BJ (cell line): ENCODE data around the gene CCL27. TPM values are rescaled to one million over a fixed set of nuclear protein-coding genes. Genes with fewer than 3 reads are reported as not detected.

Experiments used
- CTCF ChIA-PET: fragments of 350-600 bp; formaldehyde crosslinking; extraction: SDS; loops from one replicate; lab custom pipeline; 2021; ENCODE audit warnings: antibody characterized with exemption, inconsistent platforms; lab: Yijun Ruan, JAX
- POLR2A ChIA-PET: fragments of 300-600 bp; sonication (Branson Sonifier 250); formaldehyde crosslinking; extraction: SDS; loops from one replicate; lab custom pipeline; 2021; ENCODE audit warnings: antibody characterized with exemption; lab: Charles Lee
- DNase-seq: peaks from one replicate; pipeline ENCODE4 v3.0.0-alpha.2; 2011; ENCODE audit warnings: low read depth
- H3K27me3 ChIP-seq: 2 replicates; pipeline ENCODE4 v1.6.0; 2011; ENCODE audit warnings: low read length; ENCODE audit not compliant: control insufficient read depth, insufficient read depth
- H3K36me3 ChIP-seq: 2 replicates; pipeline ENCODE4 v1.5.1; 2011; ENCODE audit warnings: low read length; ENCODE audit not compliant: control insufficient read depth, insufficient read depth
- H3K4me3 ChIP-seq: 2 replicates; pipeline ENCODE4 v1.5.1; 2011; ENCODE audit warnings: low read depth, mild to moderate bottlenecking, control low read depth, low read length
- CTCF ChIP-seq: IDR thresholded peaks from 2 replicates; pipeline ENCODE4 v1.5.1; 2011; ENCODE audit warnings: low read depth, mild to moderate bottlenecking, control low read depth, inconsistent platforms, low read length, moderate library complexity; ENCODE audit not compliant: insufficient read depth
- polyA plus RNA-seq: library from polyadenylated mRNA; depleted of rRNA; stranded (reverse); fragments of >200 nt; gene quantifications from 2 replicates; pipeline ENCODE4 v1.2.3, GENCODE V29; 2011

The CCL27 gene
- polyA plus RNA-seq, 1 experiment, result 0.12 TPM

DNA sequence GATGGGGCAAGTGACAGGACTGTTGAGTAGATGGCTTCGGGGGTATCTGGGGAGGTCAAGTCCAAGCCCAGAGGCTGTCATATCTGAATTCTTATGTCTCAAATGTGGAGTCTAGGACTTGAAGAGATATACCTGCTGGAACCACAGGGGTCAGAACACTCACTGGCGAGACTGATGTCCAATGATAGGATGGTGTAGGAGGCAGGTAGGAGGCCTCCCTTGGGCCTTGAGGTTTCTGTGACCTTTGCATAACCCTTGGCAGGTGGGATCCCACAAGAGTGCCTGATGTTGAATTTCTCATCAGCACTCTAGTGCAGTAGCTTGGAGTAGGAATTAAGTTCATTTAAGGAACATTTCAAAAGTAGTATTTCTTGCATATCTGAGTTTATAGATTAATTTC is 44.7 kb upstream of the CCL27 start:
- TF ChIP-seq CTCF, result no peak
- DNase-seq, result no peak
- no peaks in the 10 kb centered on the region for H3K36me3 ChIP-seq
- H3K27me3 ChIP-seq, result no peaks in the 10 kb centered on the region
- ChIA-PET CTCF (no interaction called here), POLR2A (no interaction called here)
- no peak overlapping the region for H3K4me3 ChIP-seq

- TF ChIP-seq CTCF, result peak; percentile 100
- ChIA-PET POLR2A (interaction anchor here (0.5 kb wide), 1 partner anchor 989 kb away, joined by 3 read pairs; no protein-coding TSS in a partner anchor), CTCF (interaction anchor here (0.5 to 3.8 kb wide), 37 partner anchors 8 to 154 kb away, joined by 3 to 45 read pairs (median 5); partner anchors contain the start of genes CCL19, CCL21, CCL27 and DCTN3)
- Histone ChIP-seq H3K4me3 (peak overlapping the region; percentile 63), H3K36me3 (no peaks in the 10 kb centered on the region), H3K27me3 (no peaks in the 10 kb centered on the region)
- peak; percentile 40 for DNase-seq
Observed at GRCh38 chr9:34701769-34702736, 39.6 kb upstream of the CCL27 start.

DNA sequence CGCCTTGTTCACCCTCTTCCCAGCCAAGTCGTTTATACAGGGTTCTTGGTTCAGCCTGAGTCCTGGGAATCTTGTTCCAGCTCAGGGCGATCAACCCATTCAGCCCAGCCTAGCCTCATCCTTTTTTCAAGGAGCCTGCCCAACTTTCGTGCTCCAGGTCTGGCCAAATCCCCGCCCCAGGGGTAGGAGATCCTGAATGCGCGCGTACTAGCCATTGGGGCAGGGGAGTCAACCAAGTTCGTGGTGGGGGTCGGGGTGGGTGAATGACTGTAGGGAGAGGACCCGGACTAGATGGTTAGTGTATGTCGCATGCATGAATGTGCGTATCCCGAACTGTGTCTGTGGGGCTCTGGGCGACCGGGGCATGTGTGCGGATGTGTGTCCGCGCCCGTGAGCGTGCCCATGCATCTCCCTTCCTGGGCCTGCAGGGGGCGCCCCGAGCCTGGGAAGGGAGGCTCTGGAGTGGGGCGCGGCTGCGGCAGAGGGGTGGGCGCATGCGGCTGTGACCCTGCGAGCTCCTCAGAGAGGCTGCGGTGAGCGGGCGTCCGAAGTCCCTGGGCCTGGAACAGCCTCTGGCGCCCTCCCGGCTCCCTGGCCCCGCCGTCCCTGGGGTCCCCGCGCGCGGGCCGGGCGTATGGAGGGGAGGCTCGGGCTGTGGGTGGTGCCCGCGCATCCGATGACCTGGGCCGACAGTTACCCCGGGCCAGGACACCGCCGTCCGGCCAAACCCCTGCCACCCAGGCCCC is 38.7 kb upstream of the CCL27 start:
- H3K27me3 ChIP-seq, result no peaks in the 10 kb centered on the region
- peak; percentile 94 for TF ChIP-seq CTCF
- peak overlapping the region; percentile 63 for H3K4me3 ChIP-seq
- ChIA-PET CTCF (interaction anchor here (0.6 to 3.8 kb wide), 21 partner anchors 8 to 98 kb away, joined by 3 to 45 read pairs (median 6); partner anchors contain the start of genes CCL19, CCL21, DCTN3 and GALT), POLR2A (no interaction called here)
- H3K36me3 ChIP-seq, result no peaks in the 10 kb centered on the region
- DNase-seq, result no peak

GRCh38 chr9:34694811-34695210 is 32.4 kb upstream of the CCL27 start:
- ChIA-PET CTCF (interaction anchor here (0.9 kb wide), 1 partner anchor 19 kb away, joined by 5 read pairs; no protein-coding TSS in a partner anchor), POLR2A (no interaction called here)
- no peak for TF ChIP-seq CTCF
- H3K27me3 ChIP-seq, result no peaks in the 10 kb centered on the region
- no peak for DNase-seq
- no peaks in the 10 kb centered on the region for H3K36me3 ChIP-seq
- H3K4me3 ChIP-seq, result no peak overlapping the region
